ENCODE data around the gene PDF. TPM values are rescaled to one million over a fixed set of nuclear protein-coding genes. Genes with fewer than 3 reads are reported as not detected.
A peak's percentile ranks its signal among the peaks of the same experiment; 100 is the strongest.

The PDF gene
- total and polyA plus RNA-seq, 2 of the 13 experiments (the other 11 are each of a cell fraction or from before 2014, with no cell fraction given), result 12.4 to 48.8 TPM

- TF ChIP-seq ZSCAN5A (CRISPR knock-in tag; IDR thresholded peaks at IDR 0.05; ENCODE audit: borderline replicate concordance) (peak; percentile 49; the same call in 1 of the 2 replicates), TGIF2 (CRISPR knock-in tag; IDR thresholded peaks at IDR 0.05) (peak; percentile 95), MLX (CRISPR knock-in tag; IDR thresholded peaks at IDR 0.05) (no peak), KLF13 (CRISPR knock-in tag; IDR thresholded peaks at IDR 0.05) (no peak), ZNF142 (CRISPR knock-in tag; IDR thresholded peaks at IDR 0.05) (no peak), ATF1 (CRISPR knock-in tag; IDR thresholded peaks at IDR 0.05) (no peak), HIVEP1 (CRISPR knock-in tag; IDR thresholded peaks at IDR 0.05) (0 out of 2 replicates have a peak, but pooled peaks have one; percentile 23), ZNF816 (CRISPR knock-in tag; IDR thresholded peaks at IDR 0.05; ENCODE audit: borderline replicate concordance) (no peak), ZFX (CRISPR knock-in tag; IDR thresholded peaks at IDR 0.05; ENCODE audit: low read depth) (peak; percentile 76), ZNF207 (IDR thresholded peaks at IDR 0.05; ENCODE audit: borderline replicate concordance) (no peak), HOMEZ (CRISPR knock-in tag; IDR thresholded peaks at IDR 0.05; ENCODE audit: low read depth) (peak; percentile 71), ZNF143 (CRISPR knock-in tag; IDR thresholded peaks at IDR 0.05) (no peak), MXD3 (CRISPR knock-in tag; IDR thresholded peaks at IDR 0.05) (no peak), FOXA3 (CRISPR knock-in tag; IDR thresholded peaks at IDR 0.05) (peak; percentile 73), ZFAT (CRISPR knock-in tag; conservative IDR thresholded peaks at IDR 0.05) (no peak), ATF5 (CRISPR knock-in tag; IDR thresholded peaks at IDR 0.05; ENCODE audit: low read depth) (peak; percentile 26; the same call in 1 of the 2 replicates)
Observed at GRCh38 chr16:69326172-69326873, 4.1 kb downstream of the PDF start (continued).
